WTC11 (cell line): ENCODE measurements around the gene USP20. TPM values are rescaled to one million over a fixed set of nuclear protein-coding genes. Genes with fewer than 3 reads are reported as not detected.
A peak's percentile ranks its signal among the peaks of the same experiment; 100 is the strongest.

ENCODE experiments used
- ATAC-seq: fragments of 200-7000 bp; cut with Tn5 transposase; 2 replicates; pipeline ENCODE4 v1.10.0; 2021; ENCODE audit warnings: mild to moderate bottlenecking, moderate library complexity
- CTCF ChIA-PET: fragments of 300-600 bp; sonication (Branson Sonifier 250); formaldehyde crosslinking; loops from one replicate; lab custom pipeline; 2021; ENCODE audit warnings: antibody characterized with exemption; lab: Charles Lee
- POLR2A ChIA-PET: fragments of 350-600 bp; sonication (Branson Sonifier 250); formaldehyde crosslinking; loops from one replicate; lab custom pipeline; 2021; ENCODE audit warnings: antibody characterized with exemption; lab: Charles Lee
- DNase-seq: peaks from one replicate; pipeline ENCODE4 v3.0.0; 2021; ENCODE audit warnings: low spot score
- H3K27ac Mint-ChIP-seq: 2 replicates; pipeline ENCODE4 v1.8.0; 2021; ENCODE audit warnings: mixed read lengths
- H3K27me3 Mint-ChIP-seq: 2 replicates; pipeline ENCODE4 v1.8.0; 2021; ENCODE audit warnings: low read depth, mild to moderate bottlenecking, moderate library complexity, mixed read lengths
- H3K36me3 Mint-ChIP-seq: 2 replicates; pipeline ENCODE4 v1.8.0; 2021; ENCODE audit warnings: mixed read lengths
- H3K4me1 Mint-ChIP-seq: 2 replicates; pipeline ENCODE4 v1.8.0; 2022; ENCODE audit warnings: mixed read lengths
- H3K4me3 Mint-ChIP-seq: 2 replicates; pipeline ENCODE4 v1.8.0; 2021; ENCODE audit warnings: mild to moderate bottlenecking, moderate library complexity, mixed read lengths
- H3K9me3 Mint-ChIP-seq: 2 replicates; pipeline ENCODE4 v1.8.0; 2021; ENCODE audit warnings: mixed read lengths
- AFF4 ChIP-seq: sonication (generic); formaldehyde crosslinking; IDR thresholded peaks from 2 replicates; pipeline ENCODE4 v1.8.1; 2023; ENCODE audit warnings: mild to moderate bottlenecking, missing genetic modification reagents, borderline replicate concordance
- ATF1 ChIP-seq: sonication (generic); formaldehyde crosslinking; IDR thresholded peaks from 2 replicates; pipeline ENCODE4 v1.8.1; 2023; ENCODE audit warnings: mild to moderate bottlenecking, moderate library complexity, missing genetic modification reagents
- CDX4 ChIP-seq: fragments of 250-450 bp; sonication (Bioruptor Pico); IDR thresholded peaks from 2 replicates; pipeline ENCODE4 v1.9.0; 2021; ENCODE audit warnings: moderate library complexity, mild to moderate bottlenecking, inconsistent platforms, borderline replicate concordance
- SMAD3 ChIP-seq: sonication (generic); formaldehyde crosslinking; IDR thresholded peaks from 2 replicates; pipeline ENCODE4 v1.8.0; 2022; ENCODE audit warnings: missing genetic modification reagents, mild to moderate bottlenecking, borderline replicate concordance
- SOX15 ChIP-seq: fragments of 250-450 bp; sonication (Bioruptor Pico); IDR thresholded peaks from 2 replicates; pipeline ENCODE4 v1.9.0; 2021; ENCODE audit warnings: mild to moderate bottlenecking
- TEAD4 ChIP-seq: sonication (generic); formaldehyde crosslinking; IDR thresholded peaks from 2 replicates; pipeline ENCODE4 v1.8.0; 2022; ENCODE audit warnings: mild to moderate bottlenecking, missing genetic modification reagents
- USF2 ChIP-seq: sonication (generic); formaldehyde crosslinking; IDR thresholded peaks from 2 replicates; pipeline ENCODE4 v1.8.1; 2023; ENCODE audit warnings: mild to moderate bottlenecking, missing genetic modification reagents, moderate library complexity
- ZNF423 ChIP-seq: fragments of 250-450 bp; sonication (Bioruptor Pico); IDR thresholded peaks from 2 replicates; pipeline ENCODE4 v2.1.2; 2022; ENCODE audit warnings: mild to moderate bottlenecking, moderate library complexity
- total RNA-seq: library from RNA; stranded (reverse); gene quantifications from 3 replicates; pipeline ENCODE4 v1.2.3, GENCODE V29; 2021
- TF ChIP-seq, protein P1 (sequence below): fragments of 200-600 bp; IDR thresholded peaks from 2 replicates; pipeline ENCODE4 v1.8.0; 2022; ENCODE audit warnings: antibody characterized with exemption
- TF ChIP-seq, protein P2 (sequence below): fragments of 250-450 bp; sonication (Bioruptor Pico); IDR thresholded peaks from 2 replicates; pipeline ENCODE4 v1.8.0; 2021; ENCODE audit warnings: mild to moderate bottlenecking
- TF ChIP-seq, protein P3 (sequence below): sonication (generic); formaldehyde crosslinking; IDR thresholded peaks from 2 replicates; pipeline ENCODE4 v1.8.1; 2023; ENCODE audit warnings: mild to moderate bottlenecking, missing genetic modification reagents

The USP20 gene
- total RNA-seq, 1 experiment from 2014 or later: 29.3 TPM

DNA sequence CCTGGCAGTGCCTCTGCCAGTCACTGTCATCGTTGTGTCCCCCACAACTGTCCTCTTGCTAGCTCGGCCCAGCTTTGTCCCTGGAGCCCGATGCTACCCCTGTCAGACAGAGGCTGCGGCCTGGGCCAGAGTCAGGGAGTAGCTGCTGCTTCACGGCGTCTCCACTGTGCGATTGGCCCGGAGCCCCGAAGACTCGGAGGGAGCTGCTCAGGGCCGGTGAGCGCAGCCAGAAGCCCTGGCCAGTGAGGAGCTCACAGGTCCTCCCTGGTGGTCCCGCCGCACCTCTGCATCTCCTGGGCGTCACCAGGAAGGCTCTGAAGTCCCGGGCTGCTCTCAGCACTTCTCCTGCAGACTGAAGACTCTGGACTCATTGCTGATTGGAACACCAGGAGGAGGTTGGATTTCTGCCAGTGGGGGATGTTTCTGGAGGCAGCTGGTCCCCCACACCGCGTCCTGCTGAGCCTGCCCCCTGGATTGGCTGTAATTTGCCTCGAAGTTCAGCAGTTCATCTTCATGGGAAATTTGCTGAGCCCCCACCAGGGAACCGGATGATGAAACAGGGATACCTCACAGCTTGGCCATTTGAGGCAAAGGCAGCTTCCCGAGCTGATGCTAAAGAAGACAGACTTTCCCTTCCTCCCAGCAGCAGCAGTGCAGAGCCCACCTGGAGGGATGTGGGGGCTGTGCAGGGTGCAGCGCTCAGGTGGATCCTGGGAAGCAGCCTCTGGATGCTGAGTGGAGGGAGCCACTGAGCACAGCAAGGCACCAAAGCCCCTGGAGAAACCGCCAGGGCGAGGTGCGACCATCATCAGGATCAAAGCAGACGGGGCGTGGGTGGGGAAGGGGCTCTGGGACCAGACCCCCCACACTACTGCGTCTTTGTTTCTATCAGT lies 45.6 kb downstream of the USP20 start:
- no peak for ATAC-seq

More for the DNA sequence above, 45.6 kb downstream of the USP20 start:
- no peak for TF ChIP-seq CDX4 (CRISPR knock-in tag)
- TF ChIP-seq, protein P1, sequence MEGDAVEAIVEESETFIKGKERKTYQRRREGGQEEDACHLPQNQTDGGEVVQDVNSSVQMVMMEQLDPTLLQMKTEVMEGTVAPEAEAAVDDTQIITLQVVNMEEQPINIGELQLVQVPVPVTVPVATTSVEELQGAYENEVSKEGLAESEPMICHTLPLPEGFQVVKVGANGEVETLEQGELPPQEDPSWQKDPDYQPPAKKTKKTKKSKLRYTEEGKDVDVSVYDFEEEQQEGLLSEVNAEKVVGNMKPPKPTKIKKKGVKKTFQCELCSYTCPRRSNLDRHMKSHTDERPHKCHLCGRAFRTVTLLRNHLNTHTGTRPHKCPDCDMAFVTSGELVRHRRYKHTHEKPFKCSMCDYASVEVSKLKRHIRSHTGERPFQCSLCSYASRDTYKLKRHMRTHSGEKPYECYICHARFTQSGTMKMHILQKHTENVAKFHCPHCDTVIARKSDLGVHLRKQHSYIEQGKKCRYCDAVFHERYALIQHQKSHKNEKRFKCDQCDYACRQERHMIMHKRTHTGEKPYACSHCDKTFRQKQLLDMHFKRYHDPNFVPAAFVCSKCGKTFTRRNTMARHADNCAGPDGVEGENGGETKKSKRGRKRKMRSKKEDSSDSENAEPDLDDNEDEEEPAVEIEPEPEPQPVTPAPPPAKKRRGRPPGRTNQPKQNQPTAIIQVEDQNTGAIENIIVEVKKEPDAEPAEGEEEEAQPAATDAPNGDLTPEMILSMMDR: no peak
- no peak for TF ChIP-seq ZNF423 (CRISPR knock-in tag)
- no peak for TF ChIP-seq SMAD3 (CRISPR knock-in tag)
- TF ChIP-seq TEAD4: no peak
- TF ChIP-seq, protein P2, sequence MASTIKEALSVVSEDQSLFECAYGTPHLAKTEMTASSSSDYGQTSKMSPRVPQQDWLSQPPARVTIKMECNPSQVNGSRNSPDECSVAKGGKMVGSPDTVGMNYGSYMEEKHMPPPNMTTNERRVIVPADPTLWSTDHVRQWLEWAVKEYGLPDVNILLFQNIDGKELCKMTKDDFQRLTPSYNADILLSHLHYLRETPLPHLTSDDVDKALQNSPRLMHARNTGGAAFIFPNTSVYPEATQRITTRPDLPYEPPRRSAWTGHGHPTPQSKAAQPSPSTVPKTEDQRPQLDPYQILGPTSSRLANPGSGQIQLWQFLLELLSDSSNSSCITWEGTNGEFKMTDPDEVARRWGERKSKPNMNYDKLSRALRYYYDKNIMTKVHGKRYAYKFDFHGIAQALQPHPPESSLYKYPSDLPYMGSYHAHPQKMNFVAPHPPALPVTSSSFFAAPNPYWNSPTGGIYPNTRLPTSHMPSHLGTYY (CRISPR knock-in tag): no peak
- TF ChIP-seq SOX15 (CRISPR knock-in tag): no peak
- TF ChIP-seq AFF4 (CRISPR knock-in tag): no peak
- TF ChIP-seq, protein P3, sequence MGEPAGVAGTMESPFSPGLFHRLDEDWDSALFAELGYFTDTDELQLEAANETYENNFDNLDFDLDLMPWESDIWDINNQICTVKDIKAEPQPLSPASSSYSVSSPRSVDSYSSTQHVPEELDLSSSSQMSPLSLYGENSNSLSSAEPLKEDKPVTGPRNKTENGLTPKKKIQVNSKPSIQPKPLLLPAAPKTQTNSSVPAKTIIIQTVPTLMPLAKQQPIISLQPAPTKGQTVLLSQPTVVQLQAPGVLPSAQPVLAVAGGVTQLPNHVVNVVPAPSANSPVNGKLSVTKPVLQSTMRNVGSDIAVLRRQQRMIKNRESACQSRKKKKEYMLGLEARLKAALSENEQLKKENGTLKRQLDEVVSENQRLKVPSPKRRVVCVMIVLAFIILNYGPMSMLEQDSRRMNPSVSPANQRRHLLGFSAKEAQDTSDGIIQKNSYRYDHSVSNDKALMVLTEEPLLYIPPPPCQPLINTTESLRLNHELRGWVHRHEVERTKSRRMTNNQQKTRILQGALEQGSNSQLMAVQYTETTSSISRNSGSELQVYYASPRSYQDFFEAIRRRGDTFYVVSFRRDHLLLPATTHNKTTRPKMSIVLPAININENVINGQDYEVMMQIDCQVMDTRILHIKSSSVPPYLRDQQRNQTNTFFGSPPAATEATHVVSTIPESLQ: no peak
- TF ChIP-seq USF2 (CRISPR knock-in tag): no peak
- no peak for TF ChIP-seq ATF1 (CRISPR knock-in tag)
- TF ChIP-seq, all 79 proteins: peak for 0
- Mint-ChIP-seq H3K36me3 (no peaks in the 10 kb centered on the region), H3K27ac (peak overlapping the region; percentile 74), H3K27me3 (no peaks in the 10 kb centered on the region), H3K4me1 (peaks cover 20% of the 10 kb centered on the region), H3K9me3 (no peaks in the 10 kb centered on the region), H3K4me3 (no peak overlapping the region)
- DNase-seq: no peak
- CTCF ChIA-PET: interaction anchor here (0.6 kb wide), 1 partner anchor 580 kb away, joined by 3 read pairs; no protein-coding TSS in a partner anchor
- POLR2A ChIA-PET: no interaction called here
